ENCODE measurements around the gene HAS3.

HAS3 gene

DNA sequence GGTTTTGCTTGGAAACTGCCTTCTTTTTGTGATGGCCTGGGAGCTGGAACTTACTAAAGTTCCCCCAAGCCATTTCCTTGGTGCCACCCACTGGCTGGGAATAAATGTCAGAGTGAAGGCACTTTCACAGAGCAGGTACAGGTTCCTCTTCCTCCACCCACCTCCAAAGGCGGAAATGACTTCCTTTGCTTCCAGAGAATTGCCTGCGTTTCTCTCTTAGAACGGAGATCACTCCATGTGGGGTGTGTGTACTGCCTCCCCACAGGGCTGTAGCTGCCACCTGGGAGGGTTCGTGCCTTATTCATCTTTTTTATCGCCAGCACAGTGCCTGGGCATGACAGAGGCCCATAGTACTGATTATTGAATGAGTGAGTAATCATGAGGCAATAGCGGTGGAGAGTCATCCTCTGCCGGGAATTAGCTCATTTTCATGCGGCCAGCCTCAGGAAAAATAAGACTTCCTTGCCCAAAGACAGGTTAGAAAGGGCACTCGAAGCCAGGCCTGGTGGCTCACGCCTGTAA lies 32.2 kb upstream of the HAS3 start:
- no peaks in the 10 kb centered on the region for H3K9me3 ChIP-seq (replicated peaks; ENCODE audit: insufficient read depth, low read length)
- no peaks in the 10 kb centered on the region for H3K9me2 ChIP-seq (replicated peaks; ENCODE audit: insufficient read depth, low read length)
- H3K36me3 ChIP-seq (replicated peaks; ENCODE audit: insufficient read depth, low read length) = no peaks in the 10 kb centered on the region
- no peak for DNase-seq
- no peaks in the 10 kb centered on the region for H4K20me1 ChIP-seq (ENCODE audit: insufficient read depth, low read length)
- no peak overlapping the region for H3K4me2 ChIP-seq (ENCODE audit: low read depth, low read length)
- H3F3A ChIP-seq (ENCODE audit: insufficient read depth, low read length) = no peaks in the 10 kb centered on the region
- H3K4me1 ChIP-seq (ENCODE audit: low read length) = no peaks in the 10 kb centered on the region
- H3K27ac ChIP-seq (ENCODE audit: low read length) = no peak overlapping the region
- H3K4me3 ChIP-seq (ENCODE audit: low read length) = no peak overlapping the region
- H3K9ac ChIP-seq (ENCODE audit: low read length) = no peak overlapping the region
- no peaks in the 10 kb centered on the region for H3K27me3 ChIP-seq (replicated peaks; ENCODE audit: insufficient read depth, low read length)
- TF ChIP-seq EZH2 (optimal IDR thresholded peaks at IDR 0.05; ENCODE audit: low read depth, low read length) (no peak), EZH2phosphoT487 (IDR thresholded peaks at IDR 0.05; ENCODE audit: low read length) (no peak), CTCF (IDR thresholded peaks at IDR 0.05; ENCODE audit: low read length) (no peak)
- H3K79me2 ChIP-seq (ENCODE audit: low read length) = no peaks in the 10 kb centered on the region
- H2AFZ ChIP-seq (ENCODE audit: low read length) = no peak overlapping the region

- no peaks in the 10 kb centered on the region for H3K9me3 ChIP-seq (replicated peaks; ENCODE audit: insufficient read depth, low read length)
- H3K27me3 ChIP-seq (replicated peaks; ENCODE audit: insufficient read depth, low read length) = no peaks in the 10 kb centered on the region
- no peak for DNase-seq
- no peaks in the 10 kb centered on the region for H4K20me1 ChIP-seq (ENCODE audit: insufficient read depth, low read length)
- H3K9me2 ChIP-seq (replicated peaks; ENCODE audit: insufficient read depth, low read length) = no peaks in the 10 kb centered on the region
- no peak overlapping the region for H3K9ac ChIP-seq (ENCODE audit: low read length)
- no peak overlapping the region for H3K4me2 ChIP-seq (ENCODE audit: low read depth, low read length)
- H2AFZ ChIP-seq (ENCODE audit: low read length) = no peak overlapping the region
- no peak overlapping the region for H3K27ac ChIP-seq (ENCODE audit: low read length)
- no peak overlapping the region for H3K4me3 ChIP-seq (ENCODE audit: low read length)
- no peaks in the 10 kb centered on the region for H3K4me1 ChIP-seq (ENCODE audit: low read length)
- no peaks in the 10 kb centered on the region for H3K79me2 ChIP-seq (ENCODE audit: low read length)
- no peaks in the 10 kb centered on the region for H3K36me3 ChIP-seq (replicated peaks; ENCODE audit: insufficient read depth, low read length)
- H3F3A ChIP-seq (ENCODE audit: insufficient read depth, low read length) = no peaks in the 10 kb centered on the region
- TF ChIP-seq EZH2 (optimal IDR thresholded peaks at IDR 0.05; ENCODE audit: low read depth, low read length) = no peak
Observed at GRCh38 chr16:69077251-69077650, 28.2 kb upstream of the HAS3 start.

DNA sequence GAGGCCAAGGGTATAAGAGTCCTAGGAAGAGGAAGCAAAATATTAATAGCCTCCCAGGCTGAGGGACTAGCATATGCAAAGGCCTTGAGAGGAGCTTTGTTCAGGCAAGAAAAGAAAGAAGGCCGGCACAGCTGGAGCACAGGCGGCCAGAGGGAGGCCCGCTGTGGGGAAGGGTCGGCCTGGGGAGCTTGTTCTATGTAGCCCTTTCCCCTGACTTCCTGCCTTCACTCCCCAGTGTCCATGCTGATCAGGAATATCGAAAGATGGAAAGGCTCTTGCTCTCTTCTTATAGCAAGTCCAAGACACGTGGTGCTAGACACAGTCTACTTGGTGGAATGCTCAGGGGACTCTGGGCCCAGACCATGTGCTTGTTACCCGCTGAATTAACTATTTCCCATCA lies 27.4 kb upstream of the HAS3 start:
- no peaks in the 10 kb centered on the region for H4K20me1 ChIP-seq (ENCODE audit: insufficient read depth, low read length)
- DNase-seq = no peak
- H3K4me2 ChIP-seq (ENCODE audit: low read depth, low read length) = no peak overlapping the region
- H3K27me3 ChIP-seq (replicated peaks; ENCODE audit: insufficient read depth, low read length) = no peaks in the 10 kb centered on the region
- H3K79me2 ChIP-seq (ENCODE audit: low read length) = no peaks in the 10 kb centered on the region
- H2AFZ ChIP-seq (ENCODE audit: low read length) = no peak overlapping the region
- no peaks in the 10 kb centered on the region for H3K4me1 ChIP-seq (ENCODE audit: low read length)
- H3K4me3 ChIP-seq (ENCODE audit: low read length) = no peak overlapping the region
- no peaks in the 10 kb centered on the region for H3K9me2 ChIP-seq (replicated peaks; ENCODE audit: insufficient read depth, low read length)
- no peaks in the 10 kb centered on the region for H3K9me3 ChIP-seq (replicated peaks; ENCODE audit: insufficient read depth, low read length)
- H3K27ac ChIP-seq (ENCODE audit: low read length) = no peak overlapping the region
- H3K9ac ChIP-seq (ENCODE audit: low read length) = no peak overlapping the region
- TF ChIP-seq CTCF (IDR thresholded peaks at IDR 0.05; ENCODE audit: low read length) (no peak), EZH2phosphoT487 (IDR thresholded peaks at IDR 0.05; ENCODE audit: low read length) (no peak), EZH2 (optimal IDR thresholded peaks at IDR 0.05; ENCODE audit: low read depth, low read length) (no peak)
- no peaks in the 10 kb centered on the region for H3F3A ChIP-seq (ENCODE audit: insufficient read depth, low read length)
- no peaks in the 10 kb centered on the region for H3K36me3 ChIP-seq (replicated peaks; ENCODE audit: insufficient read depth, low read length)

GRCh38 chr16:69079697-69080096 lies 25.8 kb upstream of the HAS3 start:
- TF ChIP-seq EZH2phosphoT487 (IDR thresholded peaks at IDR 0.05; ENCODE audit: low read length) (no peak), EZH2 (optimal IDR thresholded peaks at IDR 0.05; ENCODE audit: low read depth, low read length) (no peak), CTCF (IDR thresholded peaks at IDR 0.05; ENCODE audit: low read length) (no peak)
- Histone ChIP-seq H3K9me2 (replicated peaks; ENCODE audit: insufficient read depth, low read length) (no peaks in the 10 kb centered on the region), H3K36me3 (replicated peaks; ENCODE audit: insufficient read depth, low read length) (no peaks in the 10 kb centered on the region; the same call in 1 of the 2 replicates), H3K27me3 (replicated peaks; ENCODE audit: insufficient read depth, low read length) (no peaks in the 10 kb centered on the region), H3K4me1 (ENCODE audit: low read length) (no peaks in the 10 kb centered on the region), H3F3A (ENCODE audit: insufficient read depth, low read length) (no peaks in the 10 kb centered on the region), H3K27ac (ENCODE audit: low read length) (no peak overlapping the region), H3K4me3 (ENCODE audit: low read length) (no peak overlapping the region), H4K20me1 (ENCODE audit: insufficient read depth, low read length) (no peaks in the 10 kb centered on the region), H3K4me2 (ENCODE audit: low read depth, low read length) (no peak overlapping the region), H2AFZ (ENCODE audit: low read length) (no peak overlapping the region), H3K9ac (ENCODE audit: low read length) (no peak overlapping the region), H3K9me3 (replicated peaks; ENCODE audit: insufficient read depth, low read length) (no peaks in the 10 kb centered on the region), H3K79me2 (ENCODE audit: low read length) (no peaks in the 10 kb centered on the region)
- no peak for DNase-seq

Measured in MM.1S (cell line).